Testis (tissue), 3 donors: ENCODE measurements around the gene BCL2L14. TPM values are rescaled to one million over a fixed set of nuclear protein-coding genes. Genes with fewer than 3 reads are reported as not detected.

Experiments
- DNase-seq: peaks from one replicate; pipeline ENCODE4 v3.0.0-alpha.2; 2019
- H3K27ac ChIP-seq, 2 donors: fragments of 200-600 bp; sonication (generic); one replicate each; pipeline ENCODE4 v1.5.1; 2019
- H3K27me3 ChIP-seq: fragments of 200-600 bp; sonication (generic); one replicate; pipeline ENCODE4 v1.5.1; 2019
- H3K36me3 ChIP-seq: fragments of 200-600 bp; sonication (generic); one replicate; pipeline ENCODE4 v1.5.1; 2017; ENCODE audit warnings: low read depth; ENCODE audit errors: missing control alignments
- H3K4me1 ChIP-seq: fragments of 200-600 bp; sonication (generic); one replicate; pipeline ENCODE4 v1.5.1; 2019
- H3K4me3 ChIP-seq, 2 donors: fragments of 200-600 bp; sonication (generic); one replicate each; pipeline ENCODE4 v1.5.1; 2017 to 2019
- H3K9me3 ChIP-seq: fragments of 200-600 bp; sonication (generic); one replicate; pipeline ENCODE4 v1.5.1; 2017
- POLR2A ChIP-seq: fragments of 450-650 bp; IDR thresholded peaks from one replicate; pipeline ENCODE4 v1.6.1; 2017; ENCODE audit warnings: antibody characterized with exemption, mild to moderate bottlenecking, moderate library complexity
- WGBS, 2 donors: methylation state at CpG; one replicate each; pipeline ENCODE4 v1.1.5; 2018; 5-methylcytosine and 5-hydroxymethylcytosine counted together
- intact Hi-C: fragments of 100-400 bp; cut with DNase I; formaldehyde crosslinking; loops from one replicate; pipeline ENCODE4 v1.15.1; 2023; ENCODE audit warnings: low total_unique reads
- microRNA-seq, 2 donors: library from miRNA; unstranded; fragments of <30 nt; microRNA quantifications; one replicate each; pipeline ENCODE4, GENCODE V29; 2016; ENCODE audit warnings: borderline number of aligned reads in 2 of 2, borderline replicate concordance in 1 of 2
- polyA plus RNA-seq: library from polyadenylated mRNA; stranded (reverse); fragments of 350-450 nt; fragmentation: Illumina TruSeq; extraction: RNeasy Lipid Tissue Mini Kit (QIAGEN cat#74804); gene quantifications from one replicate; pipeline ENCODE4 v1.2.3, GENCODE V29; 2014; ENCODE audit warnings: low read depth, low replicate concordance; ENCODE audit not compliant: insufficient read depth
- total RNA-seq, 2 donors: library from RNA; depleted of rRNA; stranded (reverse); fragments of >200 nt; gene quantifications; one replicate each; pipeline ENCODE4 v1.2.3, GENCODE V29; 2016
- TF ChIP-seq, protein P1 (sequence below), 3 experiments: fragments of 450-650 bp in 2 of 3; fragments of 200-600 bp in 1 of 3; sonication (generic) in 1 of 3; IDR thresholded peaks; one replicate each; pipeline ENCODE4 v1.5.1; 2016 to 2019; ENCODE audit warnings: antibody characterized with exemption in 3 of 3, mild to moderate bottlenecking in 2 of 3, moderate library complexity in 1 of 3

BCL2L14 gene
- total and polyA plus RNA-seq, 3 donors from 2014 or later, result 18.8 to 79.9 (median 51.4) TPM

DNA sequence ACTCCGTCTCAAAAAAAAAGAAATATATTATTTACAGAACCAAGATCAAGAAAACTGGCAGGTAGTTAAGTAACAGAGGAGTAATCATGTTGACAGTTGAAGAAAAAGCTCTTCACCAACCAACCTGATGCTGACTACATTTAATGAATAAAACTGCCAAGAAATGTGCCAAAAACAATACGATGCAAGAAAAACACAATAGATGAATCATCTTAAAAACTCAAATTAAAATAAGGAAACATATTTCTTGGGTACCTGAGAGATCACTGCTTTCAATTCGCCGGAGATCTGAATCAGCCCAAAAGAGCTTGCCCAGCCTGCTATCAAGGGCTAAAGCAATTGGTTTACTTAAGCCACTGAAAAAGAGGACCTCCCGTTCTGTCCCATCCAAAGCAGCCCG is 76.4 kb downstream of the BCL2L14 start:
- Histone ChIP-seq H3K4me3 (no peak overlapping the region), H3K4me1 (no peaks in the 10 kb centered on the region), H3K9me3 (no peaks in the 10 kb centered on the region), H3K27me3 (no peaks in the 10 kb centered on the region), H3K36me3 (no peaks in the 10 kb centered on the region), H3K27ac (no peak overlapping the region)
- TF ChIP-seq POLR2A, result no peak
- TF ChIP-seq, protein P1, sequence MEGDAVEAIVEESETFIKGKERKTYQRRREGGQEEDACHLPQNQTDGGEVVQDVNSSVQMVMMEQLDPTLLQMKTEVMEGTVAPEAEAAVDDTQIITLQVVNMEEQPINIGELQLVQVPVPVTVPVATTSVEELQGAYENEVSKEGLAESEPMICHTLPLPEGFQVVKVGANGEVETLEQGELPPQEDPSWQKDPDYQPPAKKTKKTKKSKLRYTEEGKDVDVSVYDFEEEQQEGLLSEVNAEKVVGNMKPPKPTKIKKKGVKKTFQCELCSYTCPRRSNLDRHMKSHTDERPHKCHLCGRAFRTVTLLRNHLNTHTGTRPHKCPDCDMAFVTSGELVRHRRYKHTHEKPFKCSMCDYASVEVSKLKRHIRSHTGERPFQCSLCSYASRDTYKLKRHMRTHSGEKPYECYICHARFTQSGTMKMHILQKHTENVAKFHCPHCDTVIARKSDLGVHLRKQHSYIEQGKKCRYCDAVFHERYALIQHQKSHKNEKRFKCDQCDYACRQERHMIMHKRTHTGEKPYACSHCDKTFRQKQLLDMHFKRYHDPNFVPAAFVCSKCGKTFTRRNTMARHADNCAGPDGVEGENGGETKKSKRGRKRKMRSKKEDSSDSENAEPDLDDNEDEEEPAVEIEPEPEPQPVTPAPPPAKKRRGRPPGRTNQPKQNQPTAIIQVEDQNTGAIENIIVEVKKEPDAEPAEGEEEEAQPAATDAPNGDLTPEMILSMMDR (IDR thresholded peaks at IDR 0.05), result no peak
- intact Hi-C loops, result no loop called here
- 89 to 91% methylated on average over 6 of the region's 6 CpGs for WGBS, 2 donors
- no peak for DNase-seq

Small RNA genes lying within 50 kb of the gene (microRNA-seq; reads per million reads assigned to microRNA genes)
- gene MIR1244-4, result 0 reads per million in 2 donors

Other genes with a start within 250 kb of the BCL2L14 start
- gene LRP6, start 196.1 kb downstream of the BCL2L14 start, total RNA-seq, result 10 to 100 TPM; 39.3 to 42.6 TPM
- gene LRP6, start 196.1 kb downstream of the BCL2L14 start, polyA plus RNA-seq, result 11.5 TPM